ENCODE measurements around the gene DNAJB13.

Gene DNAJB13

DNA sequence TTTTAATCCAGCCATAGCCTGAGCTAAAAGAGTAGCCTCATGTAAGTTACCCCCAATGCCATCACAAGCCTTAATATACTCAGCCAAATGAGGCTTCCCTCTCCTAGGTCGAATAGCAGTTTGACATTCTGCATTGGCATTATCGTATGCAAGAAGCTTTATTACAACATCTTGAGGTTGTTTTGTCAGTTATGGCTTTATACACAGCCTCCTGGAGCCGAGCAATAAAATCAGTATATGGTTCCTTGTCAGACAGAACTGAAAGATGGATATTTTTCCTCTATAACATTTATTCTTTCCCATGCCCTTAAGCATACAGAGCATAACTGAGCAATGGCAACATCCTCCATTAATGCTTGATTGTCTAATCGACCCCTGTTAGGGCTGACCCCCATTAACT is 5.4 kb upstream of the DNAJB13 start:
- no peak for TF ChIP-seq RARB (CRISPR knock-in tag; IDR thresholded peaks at IDR 0.05)
- TF ChIP-seq OSR1 (CRISPR knock-in tag; IDR thresholded peaks at IDR 0.05), result no peak
- no peak for TF ChIP-seq CSDC2 (CRISPR knock-in tag; IDR thresholded peaks at IDR 0.05)
- ATAC-seq, result no peak

- ATAC-seq, result no peak
- TF ChIP-seq ESRRG (CRISPR knock-in tag; IDR thresholded peaks at IDR 0.05) (no peak), ARNTL (CRISPR knock-in tag; IDR thresholded peaks at IDR 0.05; ENCODE audit: borderline replicate concordance, low read depth) (no peak), ZNF565 (CRISPR knock-in tag; conservative IDR thresholded peaks at IDR 0.05; ENCODE audit: low read depth) (no peak), RARB (CRISPR knock-in tag; IDR thresholded peaks at IDR 0.05) (no peak), SNAI2 (CRISPR knock-in tag; IDR thresholded peaks at IDR 0.05) (no peak)
- TF ChIP-seq, protein P1, sequence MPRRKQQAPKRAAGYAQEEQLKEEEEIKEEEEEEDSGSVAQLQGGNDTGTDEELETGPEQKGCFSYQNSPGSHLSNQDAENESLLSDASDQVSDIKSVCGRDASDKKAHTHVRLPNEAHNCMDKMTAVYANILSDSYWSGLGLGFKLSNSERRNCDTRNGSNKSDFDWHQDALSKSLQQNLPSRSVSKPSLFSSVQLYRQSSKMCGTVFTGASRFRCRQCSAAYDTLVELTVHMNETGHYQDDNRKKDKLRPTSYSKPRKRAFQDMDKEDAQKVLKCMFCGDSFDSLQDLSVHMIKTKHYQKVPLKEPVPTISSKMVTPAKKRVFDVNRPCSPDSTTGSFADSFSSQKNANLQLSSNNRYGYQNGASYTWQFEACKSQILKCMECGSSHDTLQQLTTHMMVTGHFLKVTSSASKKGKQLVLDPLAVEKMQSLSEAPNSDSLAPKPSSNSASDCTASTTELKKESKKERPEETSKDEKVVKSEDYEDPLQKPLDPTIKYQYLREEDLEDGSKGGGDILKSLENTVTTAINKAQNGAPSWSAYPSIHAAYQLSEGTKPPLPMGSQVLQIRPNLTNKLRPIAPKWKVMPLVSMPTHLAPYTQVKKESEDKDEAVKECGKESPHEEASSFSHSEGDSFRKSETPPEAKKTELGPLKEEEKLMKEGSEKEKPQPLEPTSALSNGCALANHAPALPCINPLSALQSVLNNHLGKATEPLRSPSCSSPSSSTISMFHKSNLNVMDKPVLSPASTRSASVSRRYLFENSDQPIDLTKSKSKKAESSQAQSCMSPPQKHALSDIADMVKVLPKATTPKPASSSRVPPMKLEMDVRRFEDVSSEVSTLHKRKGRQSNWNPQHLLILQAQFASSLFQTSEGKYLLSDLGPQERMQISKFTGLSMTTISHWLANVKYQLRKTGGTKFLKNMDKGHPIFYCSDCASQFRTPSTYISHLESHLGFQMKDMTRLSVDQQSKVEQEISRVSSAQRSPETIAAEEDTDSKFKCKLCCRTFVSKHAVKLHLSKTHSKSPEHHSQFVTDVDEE (CRISPR knock-in tag; IDR thresholded peaks at IDR 0.05), result no peak
Observed at GRCh38 chr11:73946798-73947458, 3.9 kb upstream of the DNAJB13 start.

- TF ChIP-seq TOX (CRISPR knock-in tag; IDR thresholded peaks at IDR 0.05; ENCODE audit: borderline replicate concordance) (no peak), POU6F1 (CRISPR knock-in tag; IDR thresholded peaks at IDR 0.05; ENCODE audit: borderline replicate concordance, low read depth) (no peak), CSDC2 (CRISPR knock-in tag; IDR thresholded peaks at IDR 0.05) (no peak), ZNF70 (CRISPR knock-in tag; IDR thresholded peaks at IDR 0.05) (no peak), OSR1 (CRISPR knock-in tag; IDR thresholded peaks at IDR 0.05) (no peak), ESRRG (CRISPR knock-in tag; IDR thresholded peaks at IDR 0.05) (no peak), RARB (CRISPR knock-in tag; IDR thresholded peaks at IDR 0.05) (no peak), ISL1 (CRISPR knock-in tag; IDR thresholded peaks at IDR 0.05) (no peak), ZC3H10 (CRISPR knock-in tag; IDR thresholded peaks at IDR 0.05) (no peak), CSRNP3 (CRISPR knock-in tag; IDR thresholded peaks at IDR 0.05) (no peak), PATZ1 (CRISPR knock-in tag; IDR thresholded peaks at IDR 0.05; ENCODE audit: borderline replicate concordance) (no peak), ZFP3 (CRISPR knock-in tag; IDR thresholded peaks at IDR 0.05) (no peak), BACH2 (CRISPR knock-in tag; IDR thresholded peaks at IDR 0.05; ENCODE audit: borderline replicate concordance) (no peak), ZNF565 (CRISPR knock-in tag; conservative IDR thresholded peaks at IDR 0.05; ENCODE audit: low read depth) (no peak), SNAI2 (CRISPR knock-in tag; IDR thresholded peaks at IDR 0.05) (no peak), PPARA (CRISPR knock-in tag; IDR thresholded peaks at IDR 0.05; ENCODE audit: borderline replicate concordance) (no peak), ZNF8 (CRISPR knock-in tag; IDR thresholded peaks at IDR 0.05) (no peak), GLIS3 (CRISPR knock-in tag; IDR thresholded peaks at IDR 0.05) (no peak), CREB5 (CRISPR knock-in tag; IDR thresholded peaks at IDR 0.05; ENCODE audit: low read depth) (no peak)
- TF ChIP-seq, protein P1 (CRISPR knock-in tag; IDR thresholded peaks at IDR 0.05), result no peak
Observed at GRCh38 chr11:73949246-73949645, 1.6 kb upstream of the DNAJB13 start.

More at GRCh38 chr11:73949246-73949645, 1.6 kb upstream of the DNAJB13 start:
- no peak for ATAC-seq

Data from SK-N-SH treated with all-trans-retinoic acid at 6 μM for 48 hours (cell line).